HCT116 (cell line): Measurements from ENCODE around the gene SUCNR1. TPM values are rescaled to one million over a fixed set of nuclear protein-coding genes. Genes with fewer than 3 reads are reported as not detected.

Source experiments
- ATAC-seq: fragments of 200-7000 bp; cut with Tn5 transposase; 2 replicates; pipeline ENCODE4 v1.9.1; 2020; ENCODE audit warnings: mild to moderate bottlenecking, moderate library complexity
- BruUV-seq: library from RNA; stranded (reverse); fragments of 400-500 nt; replicated peaks from 2 replicates; lab custom pipeline; 2021; lab: Mats Ljungman, UMichigan
- CTCF ChIA-PET: fragments of 300-600 bp; sonication (Branson Sonifier 250); formaldehyde crosslinking; loops from one replicate; lab custom pipeline; 2021; ENCODE audit warnings: antibody characterized with exemption; lab: Charles Lee
- POLR2A ChIA-PET: fragments of 300-600, 350-600 bp; sonication (Branson Sonifier 250); formaldehyde crosslinking; loops from one replicate; lab custom pipeline; 2021; ENCODE audit warnings: antibody characterized with exemption; lab: Charles Lee
- RAD21 ChIA-PET, 2 experiments: fragments of 300-600 bp; sonication (Branson Sonifier 250); formaldehyde crosslinking; loops; one replicate each; lab custom pipeline; 2023; ENCODE audit warnings: low total read pairs in 2 of 2; ENCODE audit not compliant: uncharacterized antibody in 2 of 2, unreplicated experiment in 2 of 2, low non-redundant PET in 1 of 2; lab: Charles Lee
- DNase-seq: peaks from one replicate; pipeline ENCODE4 v3.0.0-alpha.2; 2010; ENCODE audit warnings: low read depth, low spot score
- H2AFZ ChIP-seq: fragments of 200-600 bp; shearing (Covaris generic), sonication (generic); 2 replicates; pipeline ENCODE4 v1.6.1; 2017; ENCODE audit warnings: low read depth, mixed run types, mixed read lengths, antibody characterized with exemption, low read length; ENCODE audit not compliant: poor library complexity, severe bottlenecking
- H3K27ac ChIP-seq: 2 replicates; pipeline ENCODE4 v1.5.1; 2012; ENCODE audit warnings: low read depth, low read length
- H3K27me3 ChIP-seq: fragments of 200-600 bp; sonication (generic); 2 replicates; pipeline ENCODE4 v1.6.1; 2016; ENCODE audit warnings: mixed run types, low read length, mixed read lengths; ENCODE audit not compliant: insufficient read depth
- H3K36me3 ChIP-seq, 2 experiments: fragments of 200-500 bp in 1 of 2; fragments of 200-600 bp in 1 of 2; sonication (Bioruptor generic) in 1 of 2; sonication (generic) in 1 of 2; 2 replicates each; pipeline versions ENCODE4 v1.5.1 to v1.6.1; 2014 to 2016; ENCODE audit warnings: low read length in 2 of 2, inconsistent platforms in 1 of 2, mixed read lengths in 1 of 2, mixed run types in 1 of 2; ENCODE audit not compliant: insufficient read depth in 2 of 2, control insufficient read depth in 1 of 2
- H3K4me1 ChIP-seq, 2 experiments: fragments of 200-600 bp in 1 of 2; sonication (generic) in 1 of 2; 2 replicates each; pipeline versions ENCODE4 v1.5.1 to v1.6.1; 2012 to 2017; ENCODE audit warnings: low read length in 2 of 2, inconsistent platforms in 1 of 2, mild to moderate bottlenecking in 1 of 2, mixed read lengths in 1 of 2, mixed run types in 1 of 2, moderate library complexity in 1 of 2; ENCODE audit not compliant: insufficient read depth in 2 of 2, control insufficient read depth in 1 of 2
- H3K4me2 ChIP-seq: fragments of 200-600 bp; sonication (generic); 2 replicates; pipeline ENCODE4 v1.6.1; 2017; ENCODE audit warnings: mixed run types, low read length, mixed read lengths
- H3K4me3 ChIP-seq, 2 experiments: fragments of 200-600 bp in 1 of 2; sonication (generic) in 1 of 2; replicated peaks in 1 of 2; 2 replicates each; pipeline ENCODE4 v1.5.1; 2011 to 2016; ENCODE audit warnings: low read length in 2 of 2, control low read depth in 1 of 2, low read depth in 1 of 2, mild to moderate bottlenecking in 1 of 2, mixed read lengths in 1 of 2, mixed run types in 1 of 2
- H3K79me2 ChIP-seq: fragments of 200-600 bp; sonication (generic); 2 replicates; pipeline ENCODE4 v1.6.1; 2017; ENCODE audit warnings: mild to moderate bottlenecking, mixed run types, low read length, moderate library complexity, mixed read lengths; ENCODE audit not compliant: insufficient read depth
- H3K9ac ChIP-seq: fragments of 200-600 bp; sonication (generic); 2 replicates; pipeline ENCODE4 v1.6.1; 2016; ENCODE audit warnings: low read length, mixed read lengths
- H3K9me2 ChIP-seq: fragments of 200-600 bp; sonication (generic), shearing (Covaris generic); 2 replicates; pipeline ENCODE4 v1.6.1; 2017; ENCODE audit warnings: mixed run types, mild to moderate bottlenecking, moderate library complexity; ENCODE audit not compliant: insufficient read depth
- H3K9me3 ChIP-seq, 2 experiments: fragments of 200-500 bp in 1 of 2; fragments of 200-600 bp in 1 of 2; sonication (Bioruptor generic) in 1 of 2; sonication (generic) in 1 of 2; 2 replicates each; pipeline ENCODE4 v1.6.1; 2014 to 2017; ENCODE audit warnings: low read length in 2 of 2, mixed read lengths in 2 of 2, inconsistent platforms in 1 of 2, low read depth in 1 of 2, mild to moderate bottlenecking in 1 of 2, mixed run types in 1 of 2, moderate library complexity in 1 of 2; ENCODE audit not compliant: control insufficient read depth in 1 of 2, insufficient read depth in 1 of 2
- H4K20me1 ChIP-seq: fragments of 200-600 bp; sonication (generic), shearing (Covaris generic); 2 replicates; pipeline ENCODE4 v1.6.1; 2017; ENCODE audit warnings: mixed run types, mild to moderate bottlenecking, moderate library complexity; ENCODE audit not compliant: insufficient read depth
- CBX3 ChIP-seq: IDR thresholded peaks from 2 replicates; pipeline ENCODE4 v1.6.1; 2012; ENCODE audit warnings: low read depth
- CEBPB ChIP-seq: IDR thresholded peaks from 2 replicates; pipeline ENCODE4 v1.6.1; 2012; ENCODE audit warnings: low read depth
- CTCF ChIP-seq, 3 experiments: fragments of 200-600 bp in 1 of 3; sonication (generic) in 1 of 3; IDR thresholded peaks in 2 of 3; conservative IDR thresholded peaks in 1 of 3; 2 replicates each; pipeline ENCODE4 v1.5.1; 2012 to 2017; ENCODE audit warnings: low read depth in 2 of 3, low read length in 2 of 3, antibody characterized with exemption in 1 of 3, borderline replicate concordance in 1 of 3, control low read depth in 1 of 3, mild to moderate bottlenecking in 1 of 3, mixed read lengths in 1 of 3, mixed run types in 1 of 3, moderate library complexity in 1 of 3; ENCODE audit not compliant: insufficient read depth in 1 of 3
- EGR1 ChIP-seq: IDR thresholded peaks from 2 replicates; pipeline ENCODE4 v1.6.1; 2012; ENCODE audit warnings: low read depth
- ELF1 ChIP-seq: IDR thresholded peaks from 2 replicates; pipeline ENCODE4 v1.6.1; 2012; ENCODE audit warnings: low read depth, borderline replicate concordance
- EZH2 ChIP-seq: fragments of 200-600 bp; sonication (generic); IDR thresholded peaks from 2 replicates; pipeline ENCODE4 v1.6.1; 2017; ENCODE audit warnings: antibody characterized with exemption, mixed run types
- EZH2phosphoT487 ChIP-seq: fragments of 200-600 bp; IDR thresholded peaks from 2 replicates; pipeline ENCODE4 v1.6.1; 2018; ENCODE audit warnings: antibody characterized with exemption, borderline replicate concordance
- FOSL1 ChIP-seq: IDR thresholded peaks from 2 replicates; pipeline ENCODE4 v1.6.1; 2012; ENCODE audit warnings: low read depth
- JUND ChIP-seq: IDR thresholded peaks from 2 replicates; pipeline ENCODE4 v1.6.1; 2012
- POLR2A ChIP-seq: IDR thresholded peaks from 2 replicates; pipeline ENCODE4 v1.7.0; 2011; ENCODE audit warnings: borderline replicate concordance; ENCODE audit not compliant: insufficient read depth, insufficient read length; ENCODE audit errors: extremely low read depth
- POLR2AphosphoS5 ChIP-seq: IDR thresholded peaks from 2 replicates; pipeline ENCODE4 v1.6.1; 2011; ENCODE audit warnings: mild to moderate bottlenecking, low read depth, low read length, moderate library complexity
- RAD21 ChIP-seq: IDR thresholded peaks from 2 replicates; pipeline ENCODE4 v1.6.1; 2012; ENCODE audit warnings: low read depth, mild to moderate bottlenecking
- REST ChIP-seq: IDR thresholded peaks from 2 replicates; pipeline ENCODE4 v1.6.1; 2012; ENCODE audit warnings: low read depth
- SIN3A ChIP-seq: IDR thresholded peaks from 2 replicates; pipeline ENCODE4 v1.6.1; 2012; ENCODE audit warnings: low read depth
- SP1 ChIP-seq: IDR thresholded peaks from 2 replicates; pipeline ENCODE4 v1.6.1; 2012; ENCODE audit warnings: low read depth
- SRF ChIP-seq: IDR thresholded peaks from 2 replicates; pipeline ENCODE4 v1.6.1; 2012; ENCODE audit warnings: low read depth
- YY1 ChIP-seq: IDR thresholded peaks from 2 replicates; pipeline ENCODE4 v1.6.1; 2011; ENCODE audit warnings: low read length, low read depth, moderate library complexity, mild to moderate bottlenecking; ENCODE audit not compliant: insufficient replicate concordance; ENCODE audit errors: extremely low read depth
- ZBTB33 ChIP-seq: IDR thresholded peaks from 2 replicates; pipeline ENCODE4 v1.6.1; 2011; ENCODE audit warnings: mild to moderate bottlenecking, low read length, moderate library complexity; ENCODE audit not compliant: insufficient replicate concordance; ENCODE audit errors: extremely low read depth
- ZFX ChIP-seq: fragments of 450-650 bp; IDR thresholded peaks from 2 replicates; pipeline ENCODE4 v1.6.1; 2017
- ZNF274 ChIP-seq: fragments of 200-500 bp; sonication (Bioruptor generic); IDR thresholded peaks from 2 replicates; pipeline ENCODE4 v1.6.1; 2014; ENCODE audit warnings: mild to moderate bottlenecking, low read depth, low read length, inconsistent platforms
- intact Hi-C: fragments of 100-400 bp; cut with micrococcal nuclease; formaldehyde crosslinking; loops from 2 replicates; pipeline ENCODE4 v1.10.0; 2022
- total RNA-seq: library from RNA; stranded (reverse); gene quantifications from one replicate; pipeline ENCODE4 v1.2.1, GENCODE V29; 2021; ENCODE audit not compliant: unreplicated experiment

The SUCNR1 gene
- total RNA-seq, 1 experiment from 2014 or later, result 0.17 TPM

GRCh38 chr3:151919030-151919328, 45.5 kb downstream of the SUCNR1 start:
- ChIA-PET RAD21 (interaction anchor here in 1 of 2 experiments (0.6 kb wide), 1 partner anchor 225 kb away, joined by 4 read pairs; no protein-coding TSS in a partner anchor), POLR2A (no interaction called here), CTCF (interaction anchor here (0.8 to 1.7 kb wide), 7 partner anchors 80 to 630 kb away, joined by 3 to 11 read pairs (median 4); no protein-coding TSS in a partner anchor)
- Histone ChIP-seq H2AFZ (no peak overlapping the region), H3K79me2 (no peaks in the 10 kb centered on the region), H3K36me3 (no peaks in the 10 kb centered on the region), H3K9me2 (no peaks in the 10 kb centered on the region), H3K4me1 (peaks cover 4 to 5% of the 10 kb centered on the region in 2 experiments; a peak in 2 of 4 replicates), H3K27ac (no peak overlapping the region), H3K9me3 (no peaks in the 10 kb centered on the region), H3K27me3 (no peaks in the 10 kb centered on the region), H3K9ac (no peak overlapping the region), H3K4me2 (no peak overlapping the region), H3K4me3 (no peak overlapping the region), H4K20me1 (no peaks in the 10 kb centered on the region)
- no peak for DNase-seq
- ATAC-seq, result no peak
- BruUV-seq, result no TSS peak
- TF ChIP-seq POLR2A (no peak), ZFX (no peak), JUND (no peak), CTCF (IDR thresholded peaks at IDR 0.05 in 2 of 3, conservative IDR thresholded peaks at IDR 0.05 in 1 of 3; ENCODE audit: borderline replicate concordance in 1 of 3, insufficient read depth in 1 of 3, low read depth in 2 of 3, low read length in 2 of 3) (no peak), CEBPB (no peak), YY1 (no peak), EGR1 (no peak), SIN3A (no peak), ELF1 (no peak), REST (no peak), SRF (no peak), POLR2AphosphoS5 (no peak), CBX3 (no peak), EZH2phosphoT487 (no peak), SP1 (no peak), RAD21 (no peak), ZNF274 (no peak), EZH2 (no peak), FOSL1 (no peak), ZBTB33 (no peak)
- intact Hi-C loops, result loop anchor here (5.0 kb wide), 2 partner anchors 692 to 752 kb away; no protein-coding TSS in a partner anchor
